Activated naive CD8-positive, alpha-beta T cell treated with anti-CD3 and anti-CD28 coated beads for 36 hours (primary cell): Measurements from ENCODE around the gene DOLK. TPM values are rescaled to one million over a fixed set of nuclear protein-coding genes. Genes with fewer than 3 reads are reported as not detected.
"Not testable (repeated sequence)": the region's sequence is repeated elsewhere in the genome, so short reads cannot be mapped to it uniquely, and the experiment has no call there.

Experiments
- DNase-seq: peaks from one replicate; pipeline ENCODE4 v3.0.0; 2021
- H3K27ac Mint-ChIP-seq: one replicate; pipeline ENCODE4 v1.8.0; 2022; ENCODE audit warnings: mild to moderate bottlenecking, moderate library complexity, mixed read lengths
- H3K27me3 Mint-ChIP-seq: one replicate; pipeline ENCODE4 v1.8.0; 2022; ENCODE audit warnings: mild to moderate bottlenecking, mixed read lengths
- H3K36me3 Mint-ChIP-seq: one replicate; pipeline ENCODE4 v1.8.0; 2021; ENCODE audit warnings: mild to moderate bottlenecking, mixed read lengths
- H3K4me1 Mint-ChIP-seq: one replicate; pipeline ENCODE4 v1.8.0; 2021; ENCODE audit warnings: mixed read lengths
- H3K4me3 Mint-ChIP-seq: one replicate; pipeline ENCODE4 v1.8.0; 2022; ENCODE audit warnings: mild to moderate bottlenecking, moderate library complexity, mixed read lengths
- H3K9me3 Mint-ChIP-seq: one replicate; pipeline ENCODE4 v1.8.0; 2022; ENCODE audit warnings: mixed read lengths
- total RNA-seq, 2 experiments: library from RNA; stranded (reverse); gene quantifications; one replicate each; pipeline ENCODE4 v1.2.3, GENCODE V29; 2021

Gene DOLK
- 10 to 100 TPM; 10.1 to 11.3 TPM for total RNA-seq

DNA sequence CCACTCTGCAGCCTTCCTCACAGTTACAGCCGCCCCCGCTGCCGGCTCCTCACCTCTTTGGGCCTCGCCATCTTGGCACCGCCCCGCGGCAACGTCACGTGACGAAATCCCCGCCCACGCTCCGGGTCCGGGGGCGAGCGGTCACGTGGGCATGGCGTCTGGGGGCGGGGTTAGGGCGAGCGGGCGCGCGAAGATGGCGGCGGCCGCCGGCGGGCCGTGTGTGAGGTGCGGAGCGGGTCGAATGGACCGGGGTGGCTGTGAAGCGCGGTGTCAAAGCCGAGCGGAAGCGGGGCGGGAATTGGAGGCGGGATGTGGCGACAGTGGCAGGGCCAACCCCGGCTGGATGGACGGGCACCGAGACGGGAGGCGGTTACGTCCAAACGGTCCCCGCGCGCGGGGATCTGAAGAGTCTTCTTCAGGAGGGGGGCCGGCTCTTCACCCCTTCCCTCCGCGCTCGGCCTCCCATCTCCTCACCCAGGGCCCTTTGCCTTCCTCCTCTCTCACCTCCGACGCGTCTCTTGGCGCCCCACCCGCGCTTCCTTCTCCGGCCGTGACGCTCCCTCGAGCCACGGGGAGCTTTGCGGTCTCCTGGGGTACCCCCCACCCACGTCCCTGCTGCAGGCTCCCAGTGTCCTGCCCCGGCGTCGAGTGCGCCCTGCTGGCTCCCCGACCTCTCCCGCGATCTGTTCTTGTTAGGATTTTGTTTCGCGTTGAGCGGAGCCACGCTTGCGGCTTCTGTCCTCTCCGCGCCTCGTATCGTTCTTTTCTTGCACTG is at the start of gene DOLK, which contains the start of gene NUP188:
Gene DOLK (minus strand): TSS at position 77 of the 775 bp plus-strand sequence. CDS start 300 bp downstream, outside the sequence.
Gene NUP188 (plus strand): TSS at position 173 of the 775 bp plus-strand sequence. CDS start 21 bp downstream, at position 194.
- Mint-ChIP-seq H3K36me3 (peaks cover 29% of the 10 kb centered on the region), H3K27ac (peak within 1 kb of the TSS; percentile 98), H3K9me3 (no peaks in the 10 kb centered on the region), H3K4me1 (peaks cover 25% of the 10 kb centered on the region), H3K4me3 (peak within 1 kb of the TSS; percentile 97), H3K27me3 (no peaks in the 10 kb centered on the region)
- DNase-seq, result peak; percentile 100

DNA sequence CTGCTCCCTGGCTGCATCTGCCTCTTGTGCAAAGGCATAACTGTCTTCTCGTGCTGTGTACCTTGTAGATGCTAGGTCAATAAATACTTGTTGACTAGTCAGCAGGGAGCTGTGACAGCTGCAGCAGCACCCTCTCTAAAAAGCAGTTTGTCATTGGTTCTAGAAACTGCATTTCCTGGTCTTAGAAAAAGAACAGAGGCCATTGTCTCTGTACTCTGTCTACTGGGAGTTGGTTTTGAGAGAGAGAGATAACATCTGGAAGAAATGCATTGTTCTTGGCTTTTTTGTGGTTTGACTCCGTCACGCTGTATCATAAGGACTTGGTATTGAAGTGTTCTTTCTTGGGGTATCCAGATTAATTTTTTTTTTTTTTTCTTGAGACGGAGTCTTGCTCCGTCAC is 48.4 kb upstream of the DOLK start:
- H3K36me3 Mint-ChIP-seq, result peaks cover 33% of the 10 kb centered on the region

DNA sequence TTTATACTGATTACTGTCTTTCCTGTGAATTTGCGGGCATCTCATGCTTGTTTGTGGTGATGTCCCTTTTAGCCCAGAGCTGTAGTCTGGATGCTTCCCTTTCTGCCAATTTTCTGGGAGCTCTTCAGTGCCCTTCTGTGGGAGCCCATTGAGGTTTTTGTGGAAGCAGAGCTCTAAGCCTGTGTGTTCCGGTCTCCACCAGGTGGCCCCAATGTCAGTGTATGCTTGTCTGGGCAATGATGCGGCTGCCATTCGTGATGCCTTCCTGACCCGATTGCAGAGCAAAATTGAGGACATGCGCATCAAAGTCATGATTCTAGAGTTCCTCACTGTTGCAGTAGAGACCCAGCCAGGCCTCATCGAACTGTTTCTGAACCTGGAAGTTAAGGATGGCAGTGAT is 45.6 kb upstream of the DOLK start:
- no peaks in the 10 kb centered on the region for H3K9me3 Mint-ChIP-seq
- no peak for DNase-seq
- H3K4me1 Mint-ChIP-seq, result peaks cover 2% of the 10 kb centered on the region
- no peaks in the 10 kb centered on the region for H3K27me3 Mint-ChIP-seq
- peaks cover 38% of the 10 kb centered on the region for H3K36me3 Mint-ChIP-seq
- no peak overlapping the region for H3K27ac Mint-ChIP-seq
- H3K4me3 Mint-ChIP-seq, result no peak overlapping the region

More for the DNA sequence above, 48.4 kb upstream of the DOLK start:
- DNase-seq, result no peak
- Mint-ChIP-seq H3K4me3 (no peak overlapping the region), H3K4me1 (peaks cover 2% of the 10 kb centered on the region), H3K27me3 (no peaks in the 10 kb centered on the region), H3K27ac (no peak overlapping the region), H3K9me3 (no peaks in the 10 kb centered on the region)

DNA sequence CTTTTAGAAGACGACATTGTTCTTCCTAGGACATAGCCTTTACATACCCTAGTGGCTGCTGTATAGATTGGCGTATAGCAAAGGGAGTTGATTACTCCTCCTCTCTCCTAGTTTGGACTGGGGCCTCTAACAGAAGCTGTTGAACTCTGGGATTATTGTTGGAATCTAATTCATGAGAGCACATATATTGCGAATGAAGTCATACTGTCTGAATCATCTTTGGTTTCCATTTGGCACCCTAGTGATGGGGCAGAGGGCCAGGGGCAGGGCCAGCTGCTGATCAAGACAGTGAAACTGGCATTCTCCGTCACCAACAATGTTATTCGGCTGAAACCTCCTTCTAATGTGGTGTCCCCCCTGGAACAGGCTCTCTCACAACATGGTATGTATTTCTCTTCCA is 40.4 kb upstream of the DOLK start:
- Mint-ChIP-seq H3K4me3 (no peak overlapping the region), H3K27ac (no peak overlapping the region), H3K27me3 (no peaks in the 10 kb centered on the region), H3K4me1 (peaks cover 2% of the 10 kb centered on the region), H3K9me3 (no peaks in the 10 kb centered on the region), H3K36me3 (peaks cover 37% of the 10 kb centered on the region)
- DNase-seq, result no peak

DNA sequence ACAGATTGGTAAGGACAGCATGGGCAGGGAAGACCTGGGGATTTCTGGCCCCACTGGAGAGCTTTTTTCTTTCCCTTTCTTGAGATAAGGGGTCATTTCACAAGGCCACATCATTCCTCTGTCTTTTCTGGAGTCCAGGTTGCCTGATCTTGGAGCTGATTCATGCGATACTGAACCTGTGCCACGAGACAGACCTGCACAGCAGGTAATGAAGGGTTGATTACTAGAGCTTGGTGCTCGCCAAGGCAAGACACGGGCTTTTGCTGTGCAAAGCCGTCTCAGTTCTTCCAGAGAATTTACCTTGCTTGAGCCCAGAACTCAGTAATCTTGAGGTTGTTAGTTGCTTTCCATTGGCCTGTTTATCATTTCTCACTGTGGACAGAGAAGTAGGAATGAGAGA is 39.3 kb upstream of the DOLK start:
- no peak for DNase-seq
- H3K36me3 Mint-ChIP-seq, result peaks cover 34% of the 10 kb centered on the region
- no peak overlapping the region for H3K4me3 Mint-ChIP-seq
- H3K4me1 Mint-ChIP-seq, result no peaks in the 10 kb centered on the region
- no peak overlapping the region for H3K27ac Mint-ChIP-seq
- H3K27me3 Mint-ChIP-seq, result no peaks in the 10 kb centered on the region
- H3K9me3 Mint-ChIP-seq, result no peaks in the 10 kb centered on the region

DNA sequence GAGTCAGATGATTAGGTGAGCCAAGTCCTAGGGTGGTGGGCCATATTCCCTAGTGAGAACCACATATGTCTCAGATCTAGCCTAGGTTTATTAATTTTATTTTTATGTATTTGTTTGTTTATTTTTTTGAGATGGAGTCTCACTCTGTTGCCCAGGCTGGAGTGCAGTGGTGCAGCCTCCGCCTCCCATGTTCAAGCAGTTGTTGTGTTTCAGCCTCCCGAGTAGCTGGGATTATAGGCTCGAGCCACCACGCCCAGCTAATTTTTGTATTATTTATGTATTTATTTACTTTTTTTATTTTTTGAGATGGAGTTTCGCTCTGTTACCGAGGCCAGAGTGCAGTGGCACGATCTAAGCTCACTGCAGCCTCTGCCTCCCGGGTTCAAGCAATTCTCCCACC is 36.1 kb upstream of the DOLK start:
- Mint-ChIP-seq H3K27me3 (no peaks in the 10 kb centered on the region), H3K4me1 (no peaks in the 10 kb centered on the region), H3K27ac (no peak overlapping the region), H3K36me3 (peaks cover 46% of the 10 kb centered on the region), H3K9me3 (no peaks in the 10 kb centered on the region), H3K4me3 (no peak overlapping the region)
- no peak for DNase-seq

DNA sequence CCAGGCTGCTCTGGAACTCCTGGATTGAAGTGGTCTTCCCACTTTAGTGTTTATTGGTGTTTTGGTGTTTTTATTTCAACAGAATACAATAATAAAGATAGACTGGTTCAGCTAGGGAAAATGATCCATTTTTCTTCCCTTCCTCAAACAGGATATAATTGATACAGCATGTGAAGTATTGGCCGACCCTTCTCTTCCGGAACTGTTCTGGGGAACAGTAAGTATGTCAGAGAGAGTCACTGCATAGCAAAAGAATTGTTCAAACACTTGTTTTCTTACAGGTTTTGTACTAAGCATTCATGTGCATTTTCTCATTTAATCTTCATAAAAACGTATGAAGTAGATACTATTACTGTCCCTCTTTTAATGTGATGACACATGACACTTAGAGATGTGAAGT is 31.7 kb upstream of the DOLK start:
- Mint-ChIP-seq H3K4me3 (no peak overlapping the region), H3K9me3 (no peaks in the 10 kb centered on the region), H3K4me1 (no peaks in the 10 kb centered on the region), H3K27ac (no peak overlapping the region), H3K27me3 (no peaks in the 10 kb centered on the region), H3K36me3 (peaks cover 27% of the 10 kb centered on the region)
- no peak for DNase-seq

DNA sequence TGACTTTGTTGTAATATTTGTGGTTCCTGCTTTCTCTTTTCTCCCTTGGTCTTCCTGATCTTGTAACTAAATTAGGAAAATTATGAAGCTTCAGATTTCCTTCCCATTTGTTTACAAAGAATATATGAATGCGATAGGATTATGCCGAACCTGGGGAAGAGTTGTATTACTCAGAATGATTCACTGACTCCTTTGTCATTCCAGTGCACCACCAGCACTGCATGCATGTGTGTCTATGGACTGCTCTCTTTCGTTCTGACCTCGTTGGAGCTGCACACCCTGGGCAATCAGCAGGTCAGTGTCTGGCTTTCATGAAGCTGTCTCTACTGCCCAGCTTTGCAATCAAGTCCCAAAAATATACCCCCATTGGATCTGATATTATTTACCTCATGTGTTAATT is 25.6 kb upstream of the DOLK start:
- no peak overlapping the region for H3K27ac Mint-ChIP-seq
- H3K4me1 Mint-ChIP-seq, result no peaks in the 10 kb centered on the region
- peaks cover 25% of the 10 kb centered on the region for H3K36me3 Mint-ChIP-seq

DNA sequence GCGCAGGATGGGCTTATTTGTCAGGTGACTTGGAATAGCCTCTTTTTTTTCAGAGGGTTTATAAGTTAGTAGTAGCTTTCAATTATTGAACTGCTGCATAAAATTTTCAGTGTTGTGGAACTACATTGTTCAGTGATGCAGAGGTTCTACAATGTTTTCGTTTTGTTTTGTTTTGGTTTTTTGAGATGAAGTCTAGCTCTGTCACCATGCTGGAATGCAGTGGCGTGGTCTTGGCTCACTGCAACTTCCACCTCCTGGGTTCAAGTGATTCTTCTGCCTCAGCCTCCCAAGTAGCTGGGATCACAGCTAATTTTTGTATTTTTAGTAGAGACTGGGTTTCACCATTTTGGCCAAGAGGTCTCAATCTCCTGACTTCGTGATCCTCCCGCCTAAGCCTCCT is 22.1 kb upstream of the DOLK start:
- Mint-ChIP-seq H3K4me3 (no peak overlapping the region), H3K36me3 (peaks cover 25% of the 10 kb centered on the region), H3K4me1 (no peaks in the 10 kb centered on the region), H3K27me3 (no peaks in the 10 kb centered on the region), H3K27ac (no peak overlapping the region), H3K9me3 (no peaks in the 10 kb centered on the region)
- DNase-seq, result no peak

More for the DNA sequence above, 25.6 kb upstream of the DOLK start:
- DNase-seq, result no peak
- H3K4me3 Mint-ChIP-seq, result no peak overlapping the region
- H3K9me3 Mint-ChIP-seq, result no peaks in the 10 kb centered on the region
- H3K27me3 Mint-ChIP-seq, result no peaks in the 10 kb centered on the region

DNA sequence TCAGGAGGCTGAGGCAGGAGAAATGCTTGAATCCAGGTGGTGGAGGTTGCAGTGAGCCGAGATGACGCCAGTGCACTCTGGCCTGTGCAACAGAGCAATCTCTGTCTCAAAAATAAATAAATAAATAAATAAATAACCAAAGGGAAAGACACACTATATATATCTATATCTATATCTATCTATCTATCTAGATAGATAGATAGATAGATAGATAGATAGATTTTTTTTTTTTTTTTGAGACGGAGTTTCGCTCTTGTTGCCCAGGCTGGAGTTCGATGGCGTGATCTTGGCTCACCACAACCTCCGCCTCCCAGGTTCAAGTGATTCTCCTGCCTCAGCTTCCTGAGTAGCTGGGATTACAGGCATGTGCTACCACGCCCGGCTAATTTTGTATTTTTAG is 14.0 kb upstream of the DOLK start:
- not testable (repeated sequence) for H3K27me3 Mint-ChIP-seq, DNase-seq, H3K9me3 Mint-ChIP-seq, H3K4me1 Mint-ChIP-seq, H3K27ac Mint-ChIP-seq, H3K4me3 Mint-ChIP-seq
- H3K36me3 Mint-ChIP-seq, result peaks cover 14% of the 10 kb centered on the region

DNA sequence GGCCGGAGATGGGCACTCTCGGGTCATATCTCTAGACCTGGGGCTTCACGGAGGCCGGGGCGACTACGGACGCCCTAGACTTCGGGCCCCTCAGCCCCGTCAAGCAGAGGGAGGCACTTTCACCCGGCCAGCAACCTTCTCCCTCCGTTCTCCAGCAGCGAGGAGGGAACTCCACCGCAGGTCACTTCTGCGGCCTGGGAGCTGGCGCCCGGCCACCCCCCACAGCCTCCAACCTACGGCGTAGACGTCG is 201 bp downstream of the DOLK start:
- peaks cover 22% of the 10 kb centered on the region for H3K4me1 Mint-ChIP-seq
- H3K27ac Mint-ChIP-seq, result peak overlapping the region; percentile 98
- no peaks in the 10 kb centered on the region for H3K27me3 Mint-ChIP-seq
- H3K4me3 Mint-ChIP-seq, result peak overlapping the region; percentile 97
- no peak for DNase-seq
- H3K36me3 Mint-ChIP-seq, result peaks cover 28% of the 10 kb centered on the region
- H3K9me3 Mint-ChIP-seq, result no peaks in the 10 kb centered on the region

GRCh38 chr9:128946571-128947276 is 679 bp downstream of the DOLK start:
- peak; percentile 32 for DNase-seq
- H3K27ac Mint-ChIP-seq, result peak overlapping the region; percentile 98
- peaks cover 28% of the 10 kb centered on the region for H3K36me3 Mint-ChIP-seq
- peak overlapping the region; percentile 97 for H3K4me3 Mint-ChIP-seq
- no peaks in the 10 kb centered on the region for H3K27me3 Mint-ChIP-seq
- peaks cover 22% of the 10 kb centered on the region for H3K4me1 Mint-ChIP-seq
- no peaks in the 10 kb centered on the region for H3K9me3 Mint-ChIP-seq

DNA sequence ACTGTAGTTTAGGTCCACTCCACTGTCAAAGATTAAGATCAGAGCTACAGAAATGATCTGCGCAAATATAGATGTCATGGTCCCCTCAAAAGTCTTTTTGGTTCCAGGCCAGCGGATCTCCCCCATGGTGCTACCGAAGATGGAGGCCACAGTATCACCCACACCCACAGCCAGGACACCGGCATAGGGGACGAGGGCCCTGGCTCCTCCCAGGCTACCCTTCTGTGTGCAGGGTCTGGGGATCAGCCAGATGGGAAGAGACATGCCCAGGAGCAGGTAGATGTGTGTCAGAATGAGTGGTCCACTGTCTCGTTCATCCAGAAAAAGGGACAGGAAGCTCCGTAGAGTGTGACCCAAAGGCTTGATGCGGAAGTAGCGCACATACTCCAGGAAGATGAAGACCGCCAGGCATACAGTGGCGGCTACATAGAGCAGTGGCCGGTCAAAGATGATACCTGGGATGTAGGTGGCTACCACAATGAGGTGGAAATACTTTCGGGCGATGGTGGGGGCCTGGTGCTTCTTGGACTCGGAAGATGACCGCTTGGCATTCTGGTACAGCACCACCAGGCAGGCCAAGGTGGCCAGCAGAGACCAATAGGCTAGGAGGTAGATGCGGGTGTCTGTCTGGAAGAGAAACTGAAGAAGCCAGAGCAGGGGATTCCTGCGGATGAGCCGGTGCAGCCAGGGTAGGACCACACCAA is 1.5 kb downstream of the DOLK start:
- H3K4me3 Mint-ChIP-seq, result peak overlapping the region; percentile 97
- peaks cover 20% of the 10 kb centered on the region for H3K4me1 Mint-ChIP-seq
- no peaks in the 10 kb centered on the region for H3K9me3 Mint-ChIP-seq
- DNase-seq, result no peak
- H3K27ac Mint-ChIP-seq, result peak overlapping the region; percentile 98
- peaks cover 26% of the 10 kb centered on the region for H3K36me3 Mint-ChIP-seq
- no peaks in the 10 kb centered on the region for H3K27me3 Mint-ChIP-seq

GRCh38 chr9:128944966-128945365 is 2.4 kb downstream of the DOLK start:
- DNase-seq, H3K9me3 Mint-ChIP-seq, H3K4me3 Mint-ChIP-seq, H3K27ac Mint-ChIP-seq, H3K27me3 Mint-ChIP-seq: not testable (repeated sequence)
- peaks cover 20% of the 10 kb centered on the region for H3K4me1 Mint-ChIP-seq
- peaks cover 23% of the 10 kb centered on the region for H3K36me3 Mint-ChIP-seq

DNA sequence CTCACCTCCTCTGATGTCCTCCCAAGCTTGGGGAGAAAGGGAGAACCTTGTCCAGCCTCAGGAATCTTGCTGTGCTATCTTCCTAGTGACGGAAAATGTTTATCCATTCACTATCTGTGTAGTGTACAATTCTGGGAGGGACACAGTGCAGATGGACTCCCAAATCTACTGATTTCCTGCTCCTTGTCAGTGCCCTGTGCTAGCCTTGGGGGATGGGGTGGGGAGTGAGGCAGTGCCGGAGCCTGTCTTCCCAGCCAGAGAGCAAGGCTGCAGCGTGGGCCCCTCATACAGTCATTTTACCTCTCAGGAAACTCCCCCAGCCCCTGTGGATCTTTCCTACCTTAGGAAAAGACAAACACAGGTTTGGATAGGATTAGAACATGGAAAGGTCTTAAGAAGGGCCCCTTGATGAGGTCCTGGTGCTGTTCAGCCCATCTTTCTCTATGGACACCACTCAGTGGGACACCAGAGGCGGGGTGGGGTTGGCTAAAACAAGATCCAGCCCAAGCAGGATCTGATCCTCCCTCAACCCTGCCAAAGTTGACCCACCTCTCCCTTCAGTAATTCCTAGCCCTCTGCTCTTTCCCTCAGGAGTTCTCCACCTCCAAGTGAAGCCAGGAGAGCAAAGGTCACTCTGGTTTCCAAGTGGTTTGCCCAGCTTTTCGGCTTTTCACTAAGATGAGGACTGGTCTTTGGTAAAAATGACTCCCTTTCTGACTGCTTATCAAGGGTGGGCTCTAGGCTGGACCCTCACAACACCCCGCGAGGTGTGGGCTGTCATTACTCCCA is 3.4 kb downstream of the DOLK start:
- H3K27ac Mint-ChIP-seq, result no peak overlapping the region
- peaks cover 20% of the 10 kb centered on the region for H3K4me1 Mint-ChIP-seq
- no peak for DNase-seq
- H3K36me3 Mint-ChIP-seq, result peaks cover 19% of the 10 kb centered on the region
- no peak overlapping the region for H3K4me3 Mint-ChIP-seq
- H3K27me3 Mint-ChIP-seq, result no peaks in the 10 kb centered on the region
- no peaks in the 10 kb centered on the region for H3K9me3 Mint-ChIP-seq
